Frontal cortex (tissue), 4 donors: ENCODE measurements around the gene NPEPPS. TPM values are rescaled to one million over a fixed set of nuclear protein-coding genes. Genes with fewer than 3 reads are reported as not detected.
A peak's percentile ranks its signal among the peaks of the same experiment; 100 is the strongest.

ENCODE experiments used
- DNase-seq, 2 donors: peaks; one replicate each; pipeline ENCODE4 v3.0.0; 2012; ENCODE audit warnings: low spot score in 2 of 2
- FAIRE-seq: peaks from 2 replicates; lab custom pipeline; 2012; peaks lifted over from hg19 to GRCh38; lab: Jason Lieb, UNC
- small RNA-seq: library from RNA; depleted of rRNA; stranded (forward); fragments of <200 nt; gene quantifications from one replicate; pipeline ENCODE3, GENCODE V24; 2014
- total RNA-seq: library from RNA; depleted of rRNA; stranded (reverse); fragments of >200 nt; gene quantifications from one replicate; pipeline ENCODE4 v1.2.3, GENCODE V29; 2014
- donor health status: control.
- donor health status: control.
- donor health status: control.

The NPEPPS gene
- total RNA-seq, 1 donor from 2014 or later: 206 TPM

DNA sequence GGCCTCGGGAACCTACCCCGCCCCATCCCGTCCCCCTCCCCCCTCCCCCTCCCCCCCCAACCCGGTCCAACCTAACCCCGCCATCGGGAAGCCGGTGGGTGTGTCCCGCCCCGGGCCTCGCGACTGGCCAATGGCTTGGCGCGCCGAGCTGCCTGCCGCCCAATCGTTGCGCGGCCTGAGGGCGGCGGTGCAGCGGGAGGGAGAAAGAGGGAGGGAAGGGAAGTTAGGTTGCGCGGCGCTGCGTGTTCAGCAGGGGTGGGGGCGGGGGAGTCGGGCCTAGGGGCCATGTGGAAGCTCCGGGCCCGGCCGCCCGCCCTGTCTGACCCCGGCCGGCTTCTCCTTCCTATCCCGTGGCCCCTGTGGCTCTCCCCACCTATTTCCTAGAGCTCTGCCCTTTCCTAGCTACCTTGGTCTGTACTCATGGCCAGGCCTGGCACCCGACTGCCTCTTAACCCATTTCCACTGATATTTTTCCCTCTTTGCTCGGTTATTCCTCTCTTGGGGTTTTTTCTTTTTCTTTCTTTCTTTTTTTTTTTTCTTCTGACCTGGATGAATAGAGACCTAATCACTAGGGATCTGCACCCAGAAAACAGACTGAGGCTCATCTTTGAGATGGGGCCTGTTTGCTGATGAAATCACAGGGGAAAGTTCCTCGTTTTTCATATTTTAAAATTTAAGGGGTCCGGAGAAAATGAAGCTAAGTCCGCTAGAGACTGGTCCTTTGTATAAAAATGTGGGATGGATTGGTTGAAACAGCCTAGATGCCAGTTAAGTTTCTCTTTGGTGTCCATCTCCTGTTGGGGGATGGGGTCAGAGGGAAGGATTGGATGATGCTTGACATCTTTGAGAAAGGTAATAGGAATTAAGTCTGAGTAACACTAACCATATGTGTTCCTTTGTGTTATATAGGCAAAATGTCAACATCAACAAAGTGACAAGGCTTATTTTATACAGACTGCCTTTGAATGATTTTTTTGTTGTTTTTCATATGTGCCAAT lies 119.9 kb downstream of the NPEPPS start:
- DNase-seq (peak; percentile 90 to 91), FAIRE-seq (no peak)

DNA sequence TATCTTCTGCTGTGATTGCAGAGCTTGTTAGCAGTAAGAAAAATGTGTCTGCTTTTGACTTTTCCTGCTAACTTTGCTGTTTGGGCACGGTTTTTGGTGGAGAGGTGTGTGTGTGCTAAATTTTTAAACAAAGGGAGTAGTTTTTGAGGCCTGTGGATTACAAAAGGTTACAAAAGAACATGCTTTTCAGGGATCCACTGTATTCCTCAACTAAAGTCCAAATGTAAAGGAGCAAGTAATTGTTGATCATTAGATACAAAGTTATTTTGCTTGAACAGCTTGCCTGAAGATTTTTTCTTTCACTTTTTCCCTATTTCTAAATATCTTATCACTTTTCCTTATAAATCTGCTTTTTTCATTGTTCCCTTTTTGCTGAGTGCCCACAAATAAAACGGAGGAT lies 120.8 kb downstream of the NPEPPS start:
- DNase-seq (no peak), FAIRE-seq (no peak)

DNA sequence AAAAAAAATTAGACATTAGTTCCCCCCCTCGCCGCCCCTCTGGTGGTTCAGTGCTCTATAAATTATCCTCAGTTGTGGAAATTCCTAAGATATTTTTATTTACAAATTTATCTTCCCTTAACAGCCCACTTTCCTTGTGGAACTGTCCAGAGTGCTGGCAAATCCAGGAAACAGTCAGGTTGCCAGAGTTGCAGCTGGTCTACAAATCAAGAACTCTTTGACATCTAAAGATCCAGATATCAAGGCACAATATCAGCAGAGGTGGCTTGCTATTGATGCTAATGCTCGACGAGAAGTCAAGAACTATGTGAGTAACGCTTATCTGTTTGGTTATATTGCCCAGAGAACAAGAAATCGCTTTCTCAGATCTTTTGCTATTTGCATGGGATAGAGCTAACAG lies 121.7 kb downstream of the NPEPPS start:
- DNase-seq (no peak), FAIRE-seq (no peak)

DNA sequence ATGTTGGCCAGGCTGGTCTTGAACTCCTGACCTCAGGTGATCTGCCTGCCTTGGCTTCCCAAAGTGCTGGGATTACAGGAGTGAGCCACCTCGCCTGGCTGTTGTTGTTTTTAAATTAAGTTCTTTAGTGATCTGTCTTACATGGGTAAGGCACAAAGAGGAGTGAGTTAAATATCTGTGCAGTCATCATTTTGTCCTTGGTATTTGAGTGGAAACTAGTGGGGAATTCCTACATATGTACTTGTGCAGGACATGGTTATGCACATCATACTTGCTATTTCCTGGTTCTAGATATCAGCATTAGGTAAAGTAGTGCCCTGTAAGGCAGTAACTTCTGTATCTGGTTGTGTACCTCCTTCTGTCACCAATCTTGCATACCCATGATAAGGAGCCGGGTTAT lies 122.5 kb downstream of the NPEPPS start:
- DNase-seq: no peak
- no peak for FAIRE-seq

DNA sequence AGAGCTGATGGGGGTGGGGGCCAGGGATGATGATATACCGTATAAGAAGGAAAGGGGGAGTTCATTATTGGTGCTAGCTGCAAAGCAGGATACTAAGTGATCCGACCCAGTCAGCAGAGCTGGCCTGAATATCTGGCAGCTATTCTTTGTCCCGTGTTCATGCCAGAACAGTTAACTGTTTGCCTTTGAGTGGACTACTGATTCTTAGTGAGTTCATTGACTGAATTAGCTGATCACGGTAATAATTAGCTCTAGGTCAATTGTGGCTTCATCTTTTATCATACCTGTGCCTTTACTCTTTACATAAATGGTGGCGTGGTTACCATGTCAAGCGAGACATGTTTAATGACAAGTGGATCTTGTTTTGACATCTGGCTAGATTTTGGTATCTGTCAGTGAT lies 124.1 kb downstream of the NPEPPS start:
- no peak for DNase-seq
- FAIRE-seq: no peak

DNA sequence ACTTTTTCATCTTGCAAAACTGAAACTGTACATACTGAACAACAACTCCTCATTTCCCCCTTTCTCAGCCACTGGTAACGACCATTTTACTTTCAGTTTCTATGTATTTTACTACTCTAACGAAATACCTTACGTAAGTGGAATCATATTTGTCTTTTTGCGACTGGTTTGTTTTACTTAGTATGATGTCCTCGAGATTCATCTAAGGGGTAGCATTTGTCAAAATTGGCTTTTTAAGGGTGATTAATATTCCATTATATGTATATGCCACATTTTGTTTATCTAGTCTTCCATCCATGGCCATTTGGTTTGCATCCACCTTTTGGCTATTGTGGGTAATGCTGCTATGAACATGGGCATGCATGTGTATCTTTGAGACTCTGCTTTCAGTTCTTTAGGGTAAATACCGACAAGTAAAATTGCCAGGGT lies 129.2 kb downstream of the NPEPPS start:
- DNase-seq (no peak), FAIRE-seq (no peak)

DNA sequence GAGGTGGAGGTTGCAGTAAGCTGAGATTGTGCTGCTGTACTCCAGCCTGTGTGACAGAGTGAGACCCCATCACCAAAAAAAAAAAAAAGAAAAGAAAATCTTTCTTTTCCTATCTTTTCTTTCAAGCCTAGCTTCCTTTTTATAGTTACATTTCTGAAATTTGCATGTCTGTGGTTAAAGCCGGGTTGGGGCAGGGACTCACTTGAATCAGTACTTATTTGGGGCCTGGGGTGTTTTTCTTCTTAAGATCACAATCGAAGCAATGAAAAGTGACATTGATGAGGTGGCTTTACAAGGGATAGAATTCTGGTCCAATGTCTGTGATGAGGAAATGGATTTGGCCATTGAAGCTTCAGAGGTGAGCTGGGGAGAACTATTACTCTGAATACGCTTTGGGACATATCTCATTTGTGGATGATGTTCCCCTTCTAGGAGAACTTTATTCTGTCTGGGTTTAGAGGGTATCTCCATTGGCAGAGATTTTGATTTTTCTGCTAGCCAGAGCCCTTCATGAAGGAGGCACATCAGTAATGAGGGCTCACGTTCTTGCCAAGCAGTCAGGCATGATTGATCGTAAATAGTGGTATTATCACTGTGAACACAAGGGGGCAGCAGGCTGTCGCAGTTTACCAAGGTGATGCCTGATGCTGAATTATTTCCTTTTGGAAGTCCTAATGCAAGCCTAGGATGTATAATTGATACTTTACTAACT lies 133.2 kb downstream of the NPEPPS start:
- peak in 1 of 2 donors; percentile 58 for DNase-seq
- FAIRE-seq: no peak

DNA sequence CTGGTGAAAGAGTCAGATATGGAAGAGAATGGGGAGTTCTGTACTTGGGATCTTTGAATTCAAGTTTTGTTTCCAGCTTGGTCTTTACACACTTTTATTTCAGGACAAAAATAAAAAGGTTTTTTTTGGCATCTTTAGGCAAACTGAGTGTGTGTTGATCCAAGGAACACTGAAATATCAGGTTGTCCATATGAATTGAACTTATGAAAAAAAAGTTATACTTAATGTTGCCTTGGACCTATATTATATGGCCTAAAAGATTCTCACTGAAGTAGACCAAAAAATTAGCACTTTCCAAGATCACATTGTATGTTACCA lies 133.7 kb downstream of the NPEPPS start:
- no peak for DNase-seq
- no peak for FAIRE-seq

DNA sequence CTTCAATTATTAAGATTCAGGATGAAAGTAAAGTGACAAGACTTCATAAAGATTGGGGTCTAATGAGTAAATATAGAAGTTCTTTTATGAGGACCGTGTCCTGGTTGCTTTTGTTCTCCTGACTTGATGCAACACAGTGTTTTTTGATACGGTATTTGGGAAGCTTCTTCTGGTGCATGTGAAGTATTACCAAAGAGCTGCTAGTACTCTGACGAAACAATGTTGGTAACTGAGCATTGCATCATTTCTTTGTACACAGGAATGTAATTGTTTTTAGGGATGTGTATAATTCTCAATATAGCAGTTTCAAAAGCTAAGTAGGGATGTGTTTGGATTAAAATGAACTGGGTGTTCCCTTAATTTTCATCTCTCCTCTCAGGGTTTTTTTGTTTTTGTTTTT lies 134.7 kb downstream of the NPEPPS start:
- no peak for DNase-seq
- FAIRE-seq: no peak

DNA sequence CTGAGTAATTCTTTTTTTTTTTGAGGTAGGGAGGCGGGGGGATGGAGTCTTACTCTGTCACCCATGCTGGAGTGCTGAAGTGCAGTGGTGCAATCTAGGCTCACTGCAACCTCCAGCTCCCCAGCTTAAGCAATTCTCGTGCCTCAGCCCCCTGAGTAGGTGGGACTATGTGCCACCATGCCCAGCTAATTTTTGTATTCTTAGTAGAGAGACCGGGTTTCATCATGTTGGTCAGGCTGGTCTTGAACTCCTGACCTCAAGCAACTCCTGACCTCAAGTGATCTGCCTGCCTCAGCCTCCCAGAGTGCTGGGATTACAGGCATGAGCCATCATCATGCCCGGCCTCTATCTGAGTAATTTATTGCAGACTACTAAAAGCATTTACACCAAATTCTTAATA lies 138.2 kb downstream of the NPEPPS start:
- no peak for DNase-seq
- FAIRE-seq: no peak

DNA sequence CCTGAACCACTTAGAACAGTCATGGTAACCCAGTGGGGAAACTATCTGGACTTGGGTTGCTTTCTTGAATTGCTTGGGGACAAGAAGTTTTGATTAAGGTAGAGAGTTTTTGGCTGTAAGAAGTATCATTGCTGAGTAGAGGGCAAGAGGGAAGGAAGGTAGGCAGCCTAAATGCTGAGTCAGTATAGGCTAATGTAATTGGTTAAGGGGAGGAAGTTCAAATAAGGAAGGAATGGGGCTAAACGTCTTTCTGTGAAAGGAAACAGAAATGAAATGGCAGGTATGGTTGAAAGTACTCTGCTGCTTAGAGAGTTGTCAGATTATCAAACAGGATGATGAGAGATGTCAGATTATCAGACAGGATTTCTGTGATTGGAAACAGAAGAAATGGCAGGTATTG lies 139.2 kb downstream of the NPEPPS start:
- FAIRE-seq: no peak

More for the DNA sequence above, 139.2 kb downstream of the NPEPPS start:
- DNase-seq: no peak

Small RNA genes within 50 kb of the gene (small RNA-seq; reads per million reads assigned to genes)
- not detected for gene RF00019

Other genes starting within 250 kb of the NPEPPS start
- gene EFCAB13, start 207.2 kb upstream of the NPEPPS start, total RNA-seq: 14.3 TPM
- 140 TPM for gene KPNB1, start 118.8 kb downstream of the NPEPPS start, total RNA-seq
- gene TBKBP1, start 163.1 kb downstream of the NPEPPS start, total RNA-seq: 13.9 TPM
- 0.82 TPM for gene TBX21, start 202.1 kb downstream of the NPEPPS start, total RNA-seq